ENCODE results near the gene SMC4. TPM values are rescaled to one million over a fixed set of nuclear protein-coding genes. Genes with fewer than 3 reads are reported as not detected.
A peak's percentile ranks its signal among the peaks of the same experiment; 100 is the strongest.

The SMC4 gene
- total and polyA plus RNA-seq, 9 donors, result 8.9 to 28.2 (median 18.0) TPM

DNA sequence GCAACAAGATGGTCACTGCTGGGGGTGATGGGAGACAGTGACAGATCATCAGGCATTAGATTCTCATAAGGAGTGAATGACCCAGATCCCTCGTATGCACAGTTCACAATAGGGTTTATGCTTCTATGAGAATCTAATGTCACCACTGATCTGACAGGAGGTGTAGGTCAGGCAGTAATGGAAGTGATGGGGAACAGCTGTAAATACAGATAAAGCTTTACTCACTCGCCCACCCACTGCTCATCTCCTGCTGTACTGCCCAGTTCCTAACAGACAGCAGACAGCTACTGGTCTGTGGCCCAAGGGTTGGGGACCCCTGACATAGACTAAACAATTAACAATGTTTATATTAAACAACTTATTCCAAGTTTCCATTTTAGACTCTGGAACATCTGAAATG is 25.8 kb upstream of the SMC4 start:
- 89 to 92% (median 89%) methylated on average over 2 of the region's 2 CpGs for WGBS, 3 donors
- intact Hi-C loops (cut with DNase I), result no loop called here

DNA sequence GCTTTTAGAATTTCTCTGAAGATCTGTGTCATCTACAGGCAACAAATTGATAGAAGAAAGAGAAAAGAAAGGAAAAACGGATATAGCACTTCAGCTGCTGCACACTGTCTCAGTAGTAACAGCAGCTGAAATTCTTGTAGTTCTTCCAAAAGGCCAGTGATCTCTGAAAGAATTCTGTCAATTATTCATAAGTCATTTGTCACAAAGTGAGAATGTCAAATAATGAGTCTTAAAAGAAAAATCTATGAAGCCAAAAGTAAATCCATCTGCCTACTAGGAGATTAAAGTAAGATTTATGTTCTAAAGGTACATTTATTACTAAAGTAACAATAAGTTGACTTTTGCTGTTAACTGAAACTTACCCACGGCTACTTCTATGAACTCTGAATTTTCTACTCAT is 25.0 kb upstream of the SMC4 start:
- intact Hi-C loops (cut with DNase I), result no loop called here
- Histone ChIP-seq H3K27me3 (no peaks in the 10 kb centered on the region), H3K4me3 (no peak overlapping the region), H3K36me3 (no peaks in the 10 kb centered on the region), H3K27ac (no peak overlapping the region), H3K4me1 (ENCODE audit: insufficient read depth) (no peaks in the 10 kb centered on the region), H3K9me3 (no peaks in the 10 kb centered on the region)
- DNase-seq, result no peak
- WGBS, 3 donors, result 81 to 92% (median 84%) methylated on average over 2 of the region's 2 CpGs
- TF ChIP-seq, protein P1, sequence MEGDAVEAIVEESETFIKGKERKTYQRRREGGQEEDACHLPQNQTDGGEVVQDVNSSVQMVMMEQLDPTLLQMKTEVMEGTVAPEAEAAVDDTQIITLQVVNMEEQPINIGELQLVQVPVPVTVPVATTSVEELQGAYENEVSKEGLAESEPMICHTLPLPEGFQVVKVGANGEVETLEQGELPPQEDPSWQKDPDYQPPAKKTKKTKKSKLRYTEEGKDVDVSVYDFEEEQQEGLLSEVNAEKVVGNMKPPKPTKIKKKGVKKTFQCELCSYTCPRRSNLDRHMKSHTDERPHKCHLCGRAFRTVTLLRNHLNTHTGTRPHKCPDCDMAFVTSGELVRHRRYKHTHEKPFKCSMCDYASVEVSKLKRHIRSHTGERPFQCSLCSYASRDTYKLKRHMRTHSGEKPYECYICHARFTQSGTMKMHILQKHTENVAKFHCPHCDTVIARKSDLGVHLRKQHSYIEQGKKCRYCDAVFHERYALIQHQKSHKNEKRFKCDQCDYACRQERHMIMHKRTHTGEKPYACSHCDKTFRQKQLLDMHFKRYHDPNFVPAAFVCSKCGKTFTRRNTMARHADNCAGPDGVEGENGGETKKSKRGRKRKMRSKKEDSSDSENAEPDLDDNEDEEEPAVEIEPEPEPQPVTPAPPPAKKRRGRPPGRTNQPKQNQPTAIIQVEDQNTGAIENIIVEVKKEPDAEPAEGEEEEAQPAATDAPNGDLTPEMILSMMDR (IDR thresholded peaks at IDR 0.05), result no peak
- TF ChIP-seq EP300 (IDR thresholded peaks at IDR 0.05) (no peak), POLR2A (IDR thresholded peaks at IDR 0.05) (no peak)

More for the DNA sequence above, 25.8 kb upstream of the SMC4 start:
- Histone ChIP-seq H3K4me3 (no peak overlapping the region), H3K27me3 (no peaks in the 10 kb centered on the region), H3K4me1 (ENCODE audit: insufficient read depth) (no peaks in the 10 kb centered on the region), H3K36me3 (no peaks in the 10 kb centered on the region), H3K9me3 (no peaks in the 10 kb centered on the region), H3K27ac (no peak overlapping the region)
- TF ChIP-seq EP300 (IDR thresholded peaks at IDR 0.05) (no peak), POLR2A (IDR thresholded peaks at IDR 0.05) (no peak)
- TF ChIP-seq, protein P1 (IDR thresholded peaks at IDR 0.05), result no peak
- no peak for DNase-seq

GRCh38 chr3:160374925-160375324 is 24.5 kb upstream of the SMC4 start:
- TF ChIP-seq, protein P1 (IDR thresholded peaks at IDR 0.05), result no peak
- TF ChIP-seq POLR2A (IDR thresholded peaks at IDR 0.05) (no peak), EP300 (IDR thresholded peaks at IDR 0.05) (no peak)
- intact Hi-C loops (cut with DNase I), result no loop called here
- H3K4me1 ChIP-seq (ENCODE audit: insufficient read depth), result no peaks in the 10 kb centered on the region
- no peak overlapping the region for H3K27ac ChIP-seq
- no peak for DNase-seq
- H3K4me3 ChIP-seq, result no peak overlapping the region
- H3K36me3 ChIP-seq, result no peaks in the 10 kb centered on the region
- H3K9me3 ChIP-seq, result no peaks in the 10 kb centered on the region
- 64 to 81% (median 74%) methylated on average over 1 of the region's 1 CpG for WGBS, 3 donors
- no peaks in the 10 kb centered on the region for H3K27me3 ChIP-seq

GRCh38 chr3:160376681-160377080 is 22.8 kb upstream of the SMC4 start:
- peaks cover under 1% of the 10 kb centered on the region for H3K27me3 ChIP-seq
- intact Hi-C loops (cut with DNase I), result no loop called here

GRCh38 chr3:160378331-160379109 is 20.9 kb upstream of the SMC4 start:
- H3K9me3 ChIP-seq, result no peaks in the 10 kb centered on the region
- TF ChIP-seq, protein P1 (IDR thresholded peaks at IDR 0.05), result no peak
- no peak for TF ChIP-seq EP300 (IDR thresholded peaks at IDR 0.05)
- H3K4me1 ChIP-seq (ENCODE audit: insufficient read depth), result no peaks in the 10 kb centered on the region
- WGBS, 3 donors, result 92 to 100% (median 95%) methylated on average over 1 of the region's 1 CpG
- intact Hi-C loops (cut with DNase I), result no loop called here
- no peak overlapping the region for H3K4me3 ChIP-seq
- no peak overlapping the region for H3K27ac ChIP-seq
- H3K27me3 ChIP-seq, result peaks cover 2% of the 10 kb centered on the region
- DNase-seq, result peak in 1 of 5 donors; percentile 15
- no peaks in the 10 kb centered on the region for H3K36me3 ChIP-seq

More at GRCh38 chr3:160376681-160377080, 22.8 kb upstream of the SMC4 start:
- DNase-seq, result no peak
- no peaks in the 10 kb centered on the region for H3K36me3 ChIP-seq
- 94 to 98% (median 98%) methylated on average over 2 of the region's 2 CpGs for WGBS, 3 donors
- TF ChIP-seq POLR2A (IDR thresholded peaks at IDR 0.05) (no peak), EP300 (IDR thresholded peaks at IDR 0.05) (no peak)
- H3K4me1 ChIP-seq (ENCODE audit: insufficient read depth), result no peaks in the 10 kb centered on the region
- no peak overlapping the region for H3K4me3 ChIP-seq
- H3K9me3 ChIP-seq, result no peaks in the 10 kb centered on the region
- no peak overlapping the region for H3K27ac ChIP-seq

Measured in ovary (tissue), 9 donors.